Measurements from ENCODE around the gene ZNF783.
"Not testable (repeated sequence)": the region's sequence is repeated elsewhere in the genome, so short reads cannot be mapped to it uniquely, and the experiment has no call there.

The ZNF783 gene

GRCh38 chr7:149223176-149223575 is 38.8 kb upstream of the ZNF783 start:
- H3K4me3 ChIP-seq (replicated peaks; ENCODE audit: low read depth, low read length) = no peak overlapping the region
- DNase-seq (ENCODE audit: low read depth) = no peak
- no peak for TF ChIP-seq CTCF (IDR thresholded peaks at IDR 0.05; ENCODE audit: low read length, missing control alignments)

- TF ChIP-seq CTCF (IDR thresholded peaks at IDR 0.05; ENCODE audit: low read length, missing control alignments) = no peak
- no peak overlapping the region for H3K4me3 ChIP-seq (replicated peaks; ENCODE audit: low read depth, low read length)
- no peak for DNase-seq (ENCODE audit: low read depth)
These were observed 38.2 kb upstream of the ZNF783 start for GRCh38 chr7:149223761-149224160.

- H3K4me3 ChIP-seq (replicated peaks; ENCODE audit: low read depth, low read length) = no peak overlapping the region
These were observed 37.6 kb upstream of the ZNF783 start for GRCh38 chr7:149224352-149224751.

GRCh38 chr7:149225106-149225505 is 36.9 kb upstream of the ZNF783 start:
- no peak for TF ChIP-seq CTCF (IDR thresholded peaks at IDR 0.05; ENCODE audit: low read length, missing control alignments)
- H3K4me3 ChIP-seq (replicated peaks; ENCODE audit: low read depth, low read length) = no peak overlapping the region
- no peak for DNase-seq (ENCODE audit: low read depth)

More at GRCh38 chr7:149224352-149224751, 37.6 kb upstream of the ZNF783 start:
- no peak for DNase-seq (ENCODE audit: low read depth)
- TF ChIP-seq CTCF (IDR thresholded peaks at IDR 0.05; ENCODE audit: low read length, missing control alignments) = no peak

- no peak for DNase-seq (ENCODE audit: low read depth)
- no peak overlapping the region for H3K4me3 ChIP-seq (replicated peaks; ENCODE audit: low read depth, low read length)
- TF ChIP-seq CTCF (IDR thresholded peaks at IDR 0.05; ENCODE audit: low read length, missing control alignments) = no peak
These were observed 36.3 kb upstream of the ZNF783 start for GRCh38 chr7:149225656-149226055.

- not testable (repeated sequence) for DNase-seq (ENCODE audit: low read depth)
These were observed 35.6 kb upstream of the ZNF783 start for GRCh38 chr7:149226366-149226765.

GRCh38 chr7:149226840-149227494 is 35.0 kb upstream of the ZNF783 start:
- no peak for TF ChIP-seq CTCF (IDR thresholded peaks at IDR 0.05; ENCODE audit: low read length, missing control alignments)
- DNase-seq (ENCODE audit: low read depth) = no peak
- no peak overlapping the region for H3K4me3 ChIP-seq (replicated peaks; ENCODE audit: low read depth, low read length)

More at GRCh38 chr7:149226366-149226765, 35.6 kb upstream of the ZNF783 start:
- not testable (repeated sequence) for H3K4me3 ChIP-seq (replicated peaks; ENCODE audit: low read depth, low read length)

All from fibroblast of pulmonary artery (primary cell).